Smooth muscle cell (in vitro differentiated cells): ENCODE results near the gene LBHD1. TPM values are rescaled to one million over a fixed set of nuclear protein-coding genes. Genes with fewer than 3 reads are reported as not detected.

Experiments
- DNase-seq: peaks from one replicate; lab custom pipeline; 2025; ENCODE audit not compliant: unreplicated experiment; lab: John Stamatoyannopoulos, UW
- H2AFZ ChIP-seq: fragments of 200-600 bp; sonication (generic); 2 replicates; pipeline ENCODE4 v1.6.0; 2016; ENCODE audit warnings: antibody characterized with exemption, low read depth, mild to moderate bottlenecking
- H3F3A ChIP-seq: fragments of 200-600 bp; sonication (generic); 2 replicates; pipeline ENCODE4 v1.6.0; 2017; ENCODE audit warnings: antibody characterized with exemption, low read depth
- H3K27ac ChIP-seq: fragments of 200-600 bp; sonication (generic); 2 replicates; pipeline ENCODE4 v1.5.1; 2016; ENCODE audit warnings: low read depth, mild to moderate bottlenecking
- H3K27me3 ChIP-seq: fragments of 200-600 bp; sonication (generic); 2 replicates; pipeline ENCODE4 v1.6.1; 2016; ENCODE audit warnings: low read depth, mild to moderate bottlenecking
- H3K36me3 ChIP-seq: fragments of 200-600 bp; sonication (generic); 2 replicates; pipeline ENCODE4 v1.5.1; 2016; ENCODE audit warnings: low read depth
- H3K4me1 ChIP-seq: fragments of 200-600 bp; sonication (generic); 2 replicates; pipeline ENCODE4 v1.5.1; 2016; ENCODE audit warnings: low read depth
- H3K4me2 ChIP-seq: fragments of 200-600 bp; sonication (generic); 2 replicates; pipeline ENCODE4 v1.6.0; 2016; ENCODE audit warnings: mild to moderate bottlenecking
- H3K4me3 ChIP-seq: fragments of 200-600 bp; sonication (generic); 2 replicates; pipeline ENCODE4 v1.5.1; 2016; ENCODE audit warnings: mild to moderate bottlenecking
- H3K79me2 ChIP-seq: fragments of 200-600 bp; sonication (generic); 2 replicates; pipeline ENCODE4 v1.6.0; 2016; ENCODE audit warnings: low read depth, mild to moderate bottlenecking
- H3K9ac ChIP-seq: fragments of 200-600 bp; sonication (generic); 2 replicates; pipeline ENCODE4 v1.6.0; 2016; ENCODE audit warnings: low read depth
- H3K9me3 ChIP-seq: fragments of 200-600 bp; sonication (generic); replicated peaks from 2 replicates; pipeline ENCODE4 v1.5.1; 2016; ENCODE audit warnings: low read depth
- H4K20me1 ChIP-seq: fragments of 200-600 bp; sonication (generic); 2 replicates; pipeline ENCODE4 v1.6.0; 2016; ENCODE audit warnings: low read depth
- WGBS: methylation state at CpG from one replicate; pipeline ENCODE4 v1.1.7; 2016; ENCODE audit warnings: low lambda C conversion rate; 5-methylcytosine and 5-hydroxymethylcytosine counted together
- polyA plus RNA-seq: library from polyadenylated mRNA; unstranded; fragments of >200 nt; fragmentation: Nextera tagmentation; extraction: Ambion mirVana; gene quantifications from 2 replicates; pipeline ENCODE4 v1.2.1, GENCODE V29; 2016
- total RNA-seq: library from RNA; depleted of rRNA; stranded (reverse); fragments of >200 nt; gene quantifications from 2 replicates; pipeline ENCODE4 v1.2.3, GENCODE V29; 2014
- TF ChIP-seq, protein P1 (sequence below): fragments of 200-600 bp; sonication (generic); IDR thresholded peaks from 2 replicates; pipeline ENCODE4 v1.5.1; 2017; ENCODE audit warnings: borderline replicate concordance, mild to moderate bottlenecking, antibody characterized with exemption; ENCODE audit not compliant: insufficient read depth, poor library complexity, severe bottlenecking

The LBHD1 gene
- total and polyA plus RNA-seq, 2 experiments from 2014 or later, result 3.9 to 5.6 TPM

DNA sequence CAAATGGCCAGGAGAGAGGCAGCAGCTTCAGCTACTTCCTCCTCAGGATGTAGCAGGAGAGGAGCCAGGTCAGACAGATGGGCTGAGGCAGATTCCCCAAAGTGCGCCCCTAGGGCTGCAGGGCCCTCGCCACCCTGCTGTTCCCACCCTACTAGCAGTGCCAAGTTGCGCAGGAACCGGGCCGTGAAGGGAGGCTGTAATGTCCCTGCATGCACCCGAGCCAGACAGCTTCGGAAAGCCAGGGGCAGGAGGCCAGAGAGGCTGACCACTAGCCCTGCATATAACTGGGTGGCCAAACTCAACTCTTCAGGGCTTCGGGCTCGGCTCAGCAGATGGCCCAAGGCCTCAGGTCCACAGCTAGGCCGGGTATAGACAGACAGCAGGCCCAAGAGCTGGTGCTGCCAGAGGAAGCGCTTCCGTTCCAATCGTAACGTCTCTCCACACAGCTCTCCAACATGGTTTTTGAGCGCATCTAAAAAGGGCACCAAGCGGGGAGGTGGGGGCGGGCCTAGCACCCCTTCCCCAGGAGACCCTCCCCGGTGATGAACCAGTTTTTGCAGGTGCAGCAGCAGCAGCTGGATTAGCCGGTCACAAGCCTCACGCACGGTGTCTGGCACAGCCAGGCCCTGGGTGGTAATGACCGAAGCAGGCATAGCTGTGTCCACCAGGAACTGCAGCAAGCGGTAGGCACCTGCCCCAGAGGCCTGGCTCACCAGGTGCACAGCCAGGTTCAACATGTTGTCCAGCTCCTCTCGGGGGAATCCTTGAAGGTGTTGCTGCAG is 23.7 kb downstream of the LBHD1 start:
- H4K20me1 ChIP-seq, result peaks cover 6% of the 10 kb centered on the region
- no peak overlapping the region for H3K9ac ChIP-seq
- H3K36me3 ChIP-seq, result no peaks in the 10 kb centered on the region
- no peak overlapping the region for H2AFZ ChIP-seq
- 97% methylated on average over 24 of the region's 24 CpGs for WGBS
- no peaks in the 10 kb centered on the region for H3K9me3 ChIP-seq
- no peaks in the 10 kb centered on the region for H3K27me3 ChIP-seq
- TF ChIP-seq, protein P1, sequence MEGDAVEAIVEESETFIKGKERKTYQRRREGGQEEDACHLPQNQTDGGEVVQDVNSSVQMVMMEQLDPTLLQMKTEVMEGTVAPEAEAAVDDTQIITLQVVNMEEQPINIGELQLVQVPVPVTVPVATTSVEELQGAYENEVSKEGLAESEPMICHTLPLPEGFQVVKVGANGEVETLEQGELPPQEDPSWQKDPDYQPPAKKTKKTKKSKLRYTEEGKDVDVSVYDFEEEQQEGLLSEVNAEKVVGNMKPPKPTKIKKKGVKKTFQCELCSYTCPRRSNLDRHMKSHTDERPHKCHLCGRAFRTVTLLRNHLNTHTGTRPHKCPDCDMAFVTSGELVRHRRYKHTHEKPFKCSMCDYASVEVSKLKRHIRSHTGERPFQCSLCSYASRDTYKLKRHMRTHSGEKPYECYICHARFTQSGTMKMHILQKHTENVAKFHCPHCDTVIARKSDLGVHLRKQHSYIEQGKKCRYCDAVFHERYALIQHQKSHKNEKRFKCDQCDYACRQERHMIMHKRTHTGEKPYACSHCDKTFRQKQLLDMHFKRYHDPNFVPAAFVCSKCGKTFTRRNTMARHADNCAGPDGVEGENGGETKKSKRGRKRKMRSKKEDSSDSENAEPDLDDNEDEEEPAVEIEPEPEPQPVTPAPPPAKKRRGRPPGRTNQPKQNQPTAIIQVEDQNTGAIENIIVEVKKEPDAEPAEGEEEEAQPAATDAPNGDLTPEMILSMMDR, result no peak
- H3K4me2 ChIP-seq, result no peak overlapping the region
- H3K4me1 ChIP-seq, result peaks cover 3% of the 10 kb centered on the region
- H3K27ac ChIP-seq, result no peak overlapping the region
- H3K4me3 ChIP-seq, result no peak overlapping the region
- DNase-seq, result no peak
- peaks cover 3% of the 10 kb centered on the region for H3F3A ChIP-seq
- peaks cover 48% of the 10 kb centered on the region for H3K79me2 ChIP-seq

DNA sequence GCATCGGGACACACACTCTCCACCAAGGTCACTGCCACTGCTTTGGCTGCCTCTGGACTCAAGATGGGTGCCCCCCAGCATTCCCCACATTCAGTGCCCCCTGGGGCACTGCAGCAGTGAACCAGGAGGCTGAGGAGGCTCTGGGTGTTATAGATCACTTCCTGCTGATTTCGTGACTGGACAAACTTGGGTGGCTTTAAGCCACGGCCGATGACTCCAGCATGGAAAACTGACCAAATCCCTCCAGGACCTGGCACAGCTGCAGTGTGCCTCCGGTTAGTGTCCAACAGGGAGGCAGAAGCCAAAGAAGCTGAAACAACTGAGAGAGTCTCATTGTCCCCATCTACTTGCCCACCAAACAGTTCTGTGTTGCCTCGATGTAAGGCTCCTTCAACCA is 24.5 kb downstream of the LBHD1 start:
- no peak overlapping the region for H2AFZ ChIP-seq
- peak overlapping the region; percentile 54 for H3K27ac ChIP-seq
- no peak for DNase-seq
- H3K36me3 ChIP-seq, result no peaks in the 10 kb centered on the region
- no peaks in the 10 kb centered on the region for H3K27me3 ChIP-seq
- TF ChIP-seq, protein P1, result no peak
- WGBS, result 95% methylated on average over 6 of the region's 6 CpGs
- peaks cover 3% of the 10 kb centered on the region for H3K4me1 ChIP-seq
- H3K9me3 ChIP-seq, result no peaks in the 10 kb centered on the region
- no peak overlapping the region for H3K4me2 ChIP-seq
- peaks cover 3% of the 10 kb centered on the region for H3F3A ChIP-seq
- no peak overlapping the region for H3K9ac ChIP-seq
- no peak overlapping the region for H3K4me3 ChIP-seq
- H3K79me2 ChIP-seq, result peaks cover 51% of the 10 kb centered on the region
- peaks cover 6% of the 10 kb centered on the region for H4K20me1 ChIP-seq

DNA sequence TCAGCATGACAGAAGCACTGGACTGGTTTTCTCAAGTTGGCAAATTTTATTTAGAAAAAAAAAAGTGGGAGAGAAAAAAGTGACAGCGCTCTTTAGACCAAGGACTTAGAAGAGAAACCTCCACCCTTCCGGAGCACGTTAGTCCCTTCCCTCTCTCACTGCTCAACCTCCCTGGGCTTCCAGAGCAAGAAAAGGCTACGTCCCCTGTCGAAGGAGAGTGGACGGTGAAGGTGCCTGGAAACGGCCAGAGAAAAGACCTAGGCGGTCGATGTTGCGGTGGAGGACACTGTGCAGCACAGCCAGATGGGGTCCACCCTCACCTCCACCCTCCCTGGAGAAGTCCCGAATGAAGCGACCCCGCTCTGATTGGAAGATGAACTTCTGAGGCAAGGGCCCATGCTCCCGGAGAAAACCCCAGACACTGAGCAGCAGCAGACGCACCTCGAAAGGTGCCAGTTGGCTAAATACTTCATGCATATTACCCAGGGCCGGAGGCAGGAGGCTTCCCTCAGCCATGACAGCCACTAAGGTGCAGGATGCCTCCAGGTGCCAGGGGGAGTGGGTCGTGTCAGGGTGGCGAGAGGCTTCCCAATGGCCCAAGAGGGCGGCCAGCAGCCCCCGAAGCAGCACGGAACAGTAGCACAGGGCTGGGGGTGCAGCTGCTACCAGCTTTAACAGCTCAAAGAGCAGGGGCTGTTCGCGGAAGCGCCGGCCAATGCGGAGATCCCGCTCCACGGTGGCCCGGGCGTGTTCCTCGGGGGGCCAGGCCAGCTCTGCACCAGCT is 25.1 kb downstream of the LBHD1 start:
- Histone ChIP-seq H3K9ac (no peak overlapping the region), H4K20me1 (peaks cover 6% of the 10 kb centered on the region), H3K36me3 (no peaks in the 10 kb centered on the region), H3K4me2 (peak overlapping the region; percentile 67), H3K27ac (peak overlapping the region; percentile 54), H3K9me3 (no peaks in the 10 kb centered on the region), H2AFZ (no peak overlapping the region), H3K4me1 (no peaks in the 10 kb centered on the region), H3K27me3 (no peaks in the 10 kb centered on the region), H3K4me3 (peak overlapping the region; percentile 2), H3K79me2 (peaks cover 51% of the 10 kb centered on the region), H3F3A (peaks cover 3% of the 10 kb centered on the region)
- DNase-seq, result no peak
- WGBS, result 76% methylated on average over 32 of the region's 32 CpGs
- TF ChIP-seq, protein P1, result no peak
